SKM-1 treated with dmso at 0.1 percent for 144 hours (cell line): ENCODE results near the gene PCDH9.

Source experiments
- DNase-seq: peaks from one replicate; lab custom pipeline; 2025; ENCODE audit not compliant: unreplicated experiment; lab: John Stamatoyannopoulos, UW

The PCDH9 gene

GRCh38 chr13:66424422-66424821 lies 805.7 kb downstream of the PCDH9 start:
- no peak for DNase-seq

GRCh38 chr13:66415444-66415843 lies 814.7 kb downstream of the PCDH9 start:
- no peak for DNase-seq

GRCh38 chr13:66414066-66414800 lies 815.9 kb downstream of the PCDH9 start:
- DNase-seq, result no peak

GRCh38 chr13:66410314-66410713 lies 819.8 kb downstream of the PCDH9 start:
- no peak for DNase-seq

GRCh38 chr13:66409542-66409941 lies 820.6 kb downstream of the PCDH9 start:
- DNase-seq, result no peak

- no peak for DNase-seq
These were observed 823.0 kb downstream of the PCDH9 start for GRCh38 chr13:66407128-66407527.

GRCh38 chr13:66405908-66406802 lies 824.0 kb downstream of the PCDH9 start:
- DNase-seq, result no peak

- DNase-seq, result no peak
These were observed 827.6 kb downstream of the PCDH9 start for GRCh38 chr13:66402546-66402945.

- DNase-seq, result no peak
These were observed 828.1 kb downstream of the PCDH9 start for GRCh38 chr13:66402066-66402465.

GRCh38 chr13:66400292-66400691 lies 829.8 kb downstream of the PCDH9 start:
- DNase-seq, result no peak

GRCh38 chr13:66399873-66400272 lies 830.3 kb downstream of the PCDH9 start:
- no peak for DNase-seq

- no peak for DNase-seq
These were observed 833.0 kb downstream of the PCDH9 start for GRCh38 chr13:66397133-66397532.

- DNase-seq, result no peak
These were observed 838.8 kb downstream of the PCDH9 start for GRCh38 chr13:66391322-66391721.

GRCh38 chr13:66378894-66379293 lies 851.2 kb downstream of the PCDH9 start:
- no peak for DNase-seq

- no peak for DNase-seq
These were observed 852.6 kb downstream of the PCDH9 start for GRCh38 chr13:66377569-66377968.

GRCh38 chr13:66375756-66376155 lies 854.4 kb downstream of the PCDH9 start:
- DNase-seq, result no peak

- no peak for DNase-seq
These were observed 860.5 kb downstream of the PCDH9 start for GRCh38 chr13:66369666-66370065.

GRCh38 chr13:66367356-66367755 lies 862.8 kb downstream of the PCDH9 start:
- no peak for DNase-seq

GRCh38 chr13:66365101-66365500 lies 865.0 kb downstream of the PCDH9 start:
- DNase-seq, result no peak

- no peak for DNase-seq
These were observed 865.8 kb downstream of the PCDH9 start for GRCh38 chr13:66364346-66364745.

GRCh38 chr13:66362485-66362884 lies 867.7 kb downstream of the PCDH9 start:
- DNase-seq, result no peak

GRCh38 chr13:66359910-66360552 lies 870.1 kb downstream of the PCDH9 start:
- no peak for DNase-seq
